Heart left ventricle (tissue), 16 donors: ENCODE data around the gene METTL9. TPM values are rescaled to one million over a fixed set of nuclear protein-coding genes. Genes with fewer than 3 reads are reported as not detected.
"Not testable (repeated sequence)": the region's sequence is repeated elsewhere in the genome, so short reads cannot be mapped to it uniquely, and the experiment has no call there.

Experiments
- ATAC-seq, 4 donors: fragments of 200-7000 bp; cut with Tn5 transposase; one replicate each; pipeline ENCODE4 v1.9.1; 2020 to 2022; ENCODE audit warnings: moderate library complexity in 4 of 4, mild to moderate bottlenecking in 3 of 4, moderate number of reproducible peaks in 1 of 4
- DNase-seq, 5 donors: peaks; one replicate each; pipeline ENCODE4 v3.0.0-alpha.2; 2020
- H3K27ac ChIP-seq, 12 donors: fragments of 200-600 bp; sonication (generic) in 4 of 12; one replicate each; pipeline versions ENCODE4 v1.5.0 to v1.8.0; 2016 to 2022; ENCODE audit warnings: mild to moderate bottlenecking in 2 of 12
- H3K27me3 ChIP-seq, 9 donors: fragments of 200-600 bp; sonication (generic) in 2 of 9; one replicate each; pipeline versions ENCODE4 v1.5.1 to v1.8.0; 2016 to 2022; ENCODE audit warnings: mild to moderate bottlenecking in 3 of 9
- H3K36me3 ChIP-seq, 9 donors: fragments of 200-600 bp; sonication (generic) in 2 of 9; one replicate each; pipeline versions ENCODE4 v1.5.0 to v1.8.0; 2018 to 2022; ENCODE audit warnings: mild to moderate bottlenecking in 2 of 9
- H3K4me1 ChIP-seq, 12 donors: fragments of 200-600 bp; sonication (generic) in 4 of 12; one replicate each; pipeline versions ENCODE4 v1.5.0 to v1.8.0; 2016 to 2022; ENCODE audit warnings: mild to moderate bottlenecking in 3 of 12
- H3K4me3 ChIP-seq, 12 donors: fragments of 200-600 bp; sonication (generic) in 4 of 12; one replicate each; pipeline versions ENCODE4 v1.5.0 to v1.8.0; 2017 to 2022; ENCODE audit warnings: mild to moderate bottlenecking in 9 of 12, moderate library complexity in 4 of 12
- H3K9me3 ChIP-seq, 12 donors: fragments of 200-600 bp; sonication (generic) in 4 of 12; one replicate each; pipeline versions ENCODE4 v1.5.0 to v1.8.0; 2016 to 2022; ENCODE audit warnings: mild to moderate bottlenecking in 1 of 12
- POLR2A ChIP-seq, 2 donors: fragments of 450-650 bp; IDR thresholded peaks; one replicate each; pipeline ENCODE4 v1.6.1; 2017; ENCODE audit warnings: antibody characterized with exemption in 2 of 2, mild to moderate bottlenecking in 2 of 2, moderate library complexity in 2 of 2
- WGBS, 4 donors: extraction: QIAGEN DNeasy Blood & Tissue Kit in 2 of 4; methylation state at CpG; one replicate each; pipeline versions ENCODE4 v1.1.5 to v1.1.7; 2013 to 2018; 5-methylcytosine and 5-hydroxymethylcytosine counted together
- intact Hi-C, 10 donors: fragments of 100-400 bp; cut with DNase I; formaldehyde crosslinking; loops; one replicate each; pipeline versions ENCODE4 v1.11.1 to v1.14.2; 2022
- long read RNA-seq, 3 donors: library from polyadenylated mRNA; unstranded; transcript quantifications; one replicate each; pipeline ENCODE4 v2.0.0, GENCODE V29; 2020 to 2021
- polyA plus RNA-seq, 2 donors: library from polyadenylated mRNA; stranded (reverse); fragments of 200-250 nt; gene quantifications; one replicate each; pipeline ENCODE4 v1.2.3, GENCODE V29; 2013
- total RNA-seq, 9 donors: library from RNA; depleted of rRNA in 2 of 9; stranded (reverse); fragments of >200 nt in 2 of 9; fragmentation: NEBNext Ultra II Directional in 3 of 9; extraction: Animal tissue kit (Norgen Biotek cat#: 25700) in 3 of 9; gene quantifications; one replicate each; pipeline versions ENCODE4 v1.1.0 to v1.2.4, GENCODE V29; 2016 to 2023
- TF ChIP-seq, protein P1 (sequence below), 12 donors: fragments of 200-600 bp; sonication (generic) in 4 of 12; IDR thresholded peaks; one replicate each; pipeline versions ENCODE4 v1.5.0 to v1.8.0; 2018 to 2022; ENCODE audit warnings: antibody characterized with exemption in 12 of 12, mild to moderate bottlenecking in 5 of 12
- donor health status: ischemic (EF 13 %, LVEDD 7.1; RV severe dilation, severe dysfunction).
- donor health status: healthy with polysubstance abuse.
- donor health status: DM: no; HTN: yes; CAD: no.
- donor health status: DM: no; HTN: no; CAD: no.
- donor health status: ischemic (EF 25% LVEDD 6.9; RV normal size, moderate dysfunction).
- donor health status: ischemic (EF 25% LVEDD 5.7; RV mildly dilated, moderate dysfunction).
- donor health status: healthy.
- donor health status: DM: yes; HTN: yes; CAD: no.
- donor health status: ischemic (EF 35%, LVEDD 5.7; RV mildly dilated, moderate dysfunction).
- donor health status: nonischemic (EF 11% LVEDD 7.7; RV severe dilation, severe dysfunction).
- donor health status: DM: yes; HTN: yes; CAD: no.
- donor health status: PGD.
- donor health status: ischemic (EF 29% LVEDD 5.4; RV normal size, mild dysfunction).
- donor health status: nonischemic (EF 23%, LVEDD 6.1; RV moderate dilation, normal function).

METTL9 gene
- total RNA-seq (10 to 100 TPM; 53.2 to 70.6 (median 59.3) TPM), polyA plus RNA-seq (10 to 100 TPM; 12.2 to 51.3 TPM)
- long read RNA-seq, donor 1, full-length matches to known transcripts = 107 of 123 reads
- long read RNA-seq, donor 1, partial matches to known transcripts = 8 of 123 reads
- long read RNA-seq, donor 1, other reads (novel, unspliced or antisense) = 8 of 123 reads
- long read RNA-seq, donor 2, full-length matches to known transcripts = 174 of 201 reads
- long read RNA-seq, donor 2, partial matches to known transcripts = 19 of 201 reads
- long read RNA-seq, donor 2, other reads (novel, unspliced or antisense) = 8 of 201 reads
- long read RNA-seq, donor 3, full-length matches to known transcripts = 79 of 91 reads
- long read RNA-seq, donor 3, partial matches to known transcripts = 9 of 91 reads
- long read RNA-seq, donor 3, other reads (novel, unspliced or antisense) = 3 of 91 reads

DNA sequence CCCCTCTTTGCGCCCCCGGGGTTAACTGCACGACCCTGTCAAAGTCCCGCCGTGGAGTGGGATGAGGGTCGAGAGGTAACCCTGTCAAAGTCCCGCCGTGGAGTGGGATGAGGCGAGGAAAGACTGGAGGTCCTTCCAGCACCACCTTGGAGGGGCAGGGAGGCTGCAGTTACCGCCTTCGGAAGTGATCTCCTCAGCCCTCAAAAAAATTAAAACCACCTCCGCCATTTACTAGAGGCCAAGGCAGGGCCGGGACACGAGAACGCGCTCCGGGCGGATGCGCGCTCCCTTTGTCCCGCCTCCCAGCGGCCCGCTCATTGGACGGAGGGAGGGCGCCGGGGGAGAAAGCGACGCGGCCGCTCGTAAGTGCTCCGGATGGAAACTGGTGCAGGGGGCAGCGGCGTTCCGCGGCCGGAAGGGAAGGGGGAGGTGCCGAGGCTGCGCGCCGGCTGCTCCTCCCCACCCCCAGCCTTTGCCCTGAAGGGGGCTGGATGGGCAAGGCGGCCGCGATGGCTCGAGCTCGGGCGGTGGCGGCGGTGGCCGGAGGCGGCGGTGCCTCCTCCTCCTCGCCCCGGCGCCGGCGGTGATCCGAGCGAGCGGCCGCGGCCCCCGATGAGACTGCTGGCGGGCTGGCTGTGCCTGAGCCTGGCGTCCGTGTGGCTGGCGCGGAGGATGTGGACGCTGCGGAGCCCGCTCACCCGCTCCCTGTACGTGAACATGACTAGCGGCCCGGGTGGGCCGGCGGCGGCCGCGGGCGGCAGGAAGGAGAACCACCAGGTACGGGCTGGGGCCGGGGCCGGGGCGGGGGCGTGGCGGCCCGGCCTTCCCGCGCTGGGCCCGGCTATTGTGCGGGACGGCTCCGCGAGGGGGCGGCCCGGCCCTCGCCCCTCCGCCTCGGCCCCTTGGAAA, at the start of gene METTL9:
Gene METTL9 (plus strand): TSS at position 456 of the 909 bp plus-strand sequence. CDS start 157 bp downstream, at position 613.
- WGBS, 4 donors = 0% methylated on average over 44 to 100 of the region's 100 CpGs
- intact Hi-C loops = loop anchor here in 5 of 10 donors (5.0 kb wide), 2 partner anchors 38 to 43 kb away; no protein-coding TSS in a partner anchor

DNA sequence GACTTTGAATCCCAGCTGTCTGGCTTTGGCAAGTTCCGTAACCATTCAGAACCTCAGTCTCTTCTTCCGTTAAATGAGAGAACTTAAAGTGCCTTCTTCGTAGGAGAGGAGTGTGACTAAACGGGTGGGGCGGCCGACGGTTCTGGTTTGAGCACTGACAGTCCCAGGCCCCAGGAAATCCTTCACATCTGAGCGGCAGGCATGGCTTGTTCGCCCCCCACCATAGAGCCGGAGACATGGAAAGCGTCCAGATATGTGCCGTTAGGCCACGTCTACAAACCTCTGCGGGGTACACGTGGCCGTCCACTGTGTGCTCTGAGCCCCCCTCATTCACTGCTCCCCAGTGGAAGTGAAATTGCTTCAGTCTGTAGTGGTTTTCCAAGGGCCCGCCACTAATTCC, 49.4 kb upstream of the METTL9 start:
- not testable (repeated sequence) for H3K27ac ChIP-seq, H3K36me3 ChIP-seq, H3K27me3 ChIP-seq, H3K4me1 ChIP-seq, H3K4me3 ChIP-seq, ATAC-seq, H3K9me3 ChIP-seq
- peak in 1 of 5 donors; percentile 54 for DNase-seq
- intact Hi-C loops = loop anchor here in 8 of 10 donors (5.0 to 10.0 kb wide), 5 partner anchors 245 to 395 kb away; partner anchors contain the start of genes LDAF1 (in 3 of the 8) and DNAH3 (in 2 of the 8)
- 89 to 91% (median 91%) methylated on average over 15 to 17 of the region's 17 CpGs for WGBS, 4 donors

More for the DNA sequence above, at the start of gene METTL9:
- ATAC-seq (peak; percentile 99 to 100 (median 99)), DNase-seq (peak; percentile 94 to 97 (median 96))
- no peaks in the 10 kb centered on the region for H3K9me3 ChIP-seq
- H3K36me3 ChIP-seq = no peaks in the 10 kb centered on the region
- H3K4me1 ChIP-seq = peaks cover 3 to 48% (median 25%) of the 10 kb centered on the region in 12 donors
- peak within 1 kb of the TSS; percentile 71 to 96 (median 90) for H3K4me3 ChIP-seq
- peak in 1 of 2 donors; percentile 83 for TF ChIP-seq POLR2A (IDR thresholded peaks at IDR 0.05)
- TF ChIP-seq, protein P1, sequence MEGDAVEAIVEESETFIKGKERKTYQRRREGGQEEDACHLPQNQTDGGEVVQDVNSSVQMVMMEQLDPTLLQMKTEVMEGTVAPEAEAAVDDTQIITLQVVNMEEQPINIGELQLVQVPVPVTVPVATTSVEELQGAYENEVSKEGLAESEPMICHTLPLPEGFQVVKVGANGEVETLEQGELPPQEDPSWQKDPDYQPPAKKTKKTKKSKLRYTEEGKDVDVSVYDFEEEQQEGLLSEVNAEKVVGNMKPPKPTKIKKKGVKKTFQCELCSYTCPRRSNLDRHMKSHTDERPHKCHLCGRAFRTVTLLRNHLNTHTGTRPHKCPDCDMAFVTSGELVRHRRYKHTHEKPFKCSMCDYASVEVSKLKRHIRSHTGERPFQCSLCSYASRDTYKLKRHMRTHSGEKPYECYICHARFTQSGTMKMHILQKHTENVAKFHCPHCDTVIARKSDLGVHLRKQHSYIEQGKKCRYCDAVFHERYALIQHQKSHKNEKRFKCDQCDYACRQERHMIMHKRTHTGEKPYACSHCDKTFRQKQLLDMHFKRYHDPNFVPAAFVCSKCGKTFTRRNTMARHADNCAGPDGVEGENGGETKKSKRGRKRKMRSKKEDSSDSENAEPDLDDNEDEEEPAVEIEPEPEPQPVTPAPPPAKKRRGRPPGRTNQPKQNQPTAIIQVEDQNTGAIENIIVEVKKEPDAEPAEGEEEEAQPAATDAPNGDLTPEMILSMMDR (IDR thresholded peaks at IDR 0.05) = peak in 2 of 12 donors; percentile 8 to 12
- peak within 1 kb of the TSS; percentile 84 to 98 (median 94) for H3K27ac ChIP-seq
- H3K27me3 ChIP-seq = no peaks in the 10 kb centered on the region

DNA sequence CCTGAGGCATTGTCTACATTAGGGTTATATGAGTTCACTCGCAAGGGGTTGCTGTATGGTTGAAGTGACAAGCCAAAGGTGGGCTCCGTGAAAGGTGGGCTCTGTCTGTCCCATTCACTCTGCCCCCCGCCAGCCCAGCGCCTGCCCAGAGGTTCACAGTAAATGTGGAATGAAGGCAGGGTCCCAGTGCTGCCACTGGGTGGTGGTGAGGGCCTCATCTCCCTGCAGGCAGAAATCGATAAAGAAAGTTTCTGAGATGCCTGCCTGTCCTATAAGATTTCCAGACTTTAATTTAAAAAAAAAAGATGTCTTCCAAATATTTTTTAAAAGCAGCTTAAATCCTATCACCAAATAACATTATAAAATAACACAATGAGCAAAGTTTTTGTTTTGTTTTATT, 48.9 kb upstream of the METTL9 start:
- not testable (repeated sequence) for H3K27ac ChIP-seq, H3K27me3 ChIP-seq, H3K4me3 ChIP-seq, H3K36me3 ChIP-seq, DNase-seq, H3K9me3 ChIP-seq, ATAC-seq
- intact Hi-C loops = loop anchor here in 8 of 10 donors (5.0 to 10.0 kb wide), 5 partner anchors 246 to 396 kb away; partner anchors contain the start of genes LDAF1 (in 3 of the 8) and DNAH3 (in 2 of the 8)
- 60 to 74% (median 62%) methylated on average over 1 to 2 of the region's 5 CpGs for WGBS, 4 donors
- H3K4me1 ChIP-seq = peaks cover 0 to 12% (median 7%) of the 10 kb centered on the region in 12 donors

DNA sequence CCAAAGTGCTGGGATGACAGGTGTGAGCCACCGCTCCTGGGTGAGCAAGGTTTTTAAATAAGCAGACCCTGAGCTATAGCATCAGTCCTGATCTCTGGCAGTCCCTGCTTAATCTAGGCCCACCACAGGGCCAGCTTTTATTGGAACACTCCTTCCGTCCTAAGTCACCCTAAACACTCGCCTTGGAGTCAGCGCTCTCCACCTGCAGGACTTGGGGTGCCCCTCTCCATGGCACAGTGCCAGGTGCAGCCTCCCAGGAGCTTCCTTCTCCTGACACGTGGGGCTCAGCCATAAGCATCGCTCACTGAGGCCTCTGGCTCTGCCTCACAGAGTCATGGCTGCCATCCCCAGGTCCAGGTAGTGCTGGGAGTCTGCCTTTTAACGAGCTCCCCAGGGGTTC, 48.3 kb upstream of the METTL9 start:
- not testable (repeated sequence) for H3K4me3 ChIP-seq, ATAC-seq, H3K9me3 ChIP-seq, H3K27me3 ChIP-seq, H3K27ac ChIP-seq, H3K36me3 ChIP-seq
- peaks cover 0 to 15% (median 8%) of the 10 kb centered on the region in 12 donors for H3K4me1 ChIP-seq
- 88 to 100% (median 91%) methylated on average over 3 to 5 of the region's 7 CpGs; no CpG with 5 or more reads in 1 of the 4 donors for WGBS, 4 donors
- intact Hi-C loops = loop anchor here in 8 of 10 donors (5.0 to 10.0 kb wide), 5 partner anchors 246 to 396 kb away; partner anchors contain the start of genes LDAF1 (in 3 of the 8) and DNAH3 (in 2 of the 8)
- peak in 1 of 5 donors; percentile 25 for DNase-seq

DNA sequence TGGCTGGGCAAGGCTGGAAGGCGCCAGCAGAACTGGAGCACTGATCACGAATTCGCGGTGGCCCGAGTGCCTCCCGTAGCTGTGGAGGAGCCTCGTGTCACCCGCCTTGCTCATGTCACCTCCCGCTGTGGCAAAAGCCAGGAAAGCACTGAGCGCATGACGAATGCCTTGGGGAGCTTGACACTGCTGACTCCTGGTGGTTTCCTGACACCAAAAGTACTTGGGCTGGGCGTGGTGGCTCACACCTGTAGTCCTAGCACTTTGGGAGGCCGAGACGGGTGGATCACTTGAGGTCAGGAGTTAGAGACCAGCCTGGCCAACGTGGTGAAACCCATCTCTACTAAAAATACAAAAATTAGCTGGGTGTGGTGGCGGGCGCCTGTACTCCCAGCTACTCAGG, 47.8 kb upstream of the METTL9 start:
- intact Hi-C loops = loop anchor here in 8 of 10 donors (5.0 to 10.0 kb wide), 5 partner anchors 247 to 397 kb away; partner anchors contain the start of genes LDAF1 (in 3 of the 8) and DNAH3 (in 2 of the 8)
- DNase-seq = peak in 1 of 5 donors; percentile 49
- not testable (repeated sequence) for ATAC-seq

DNA sequence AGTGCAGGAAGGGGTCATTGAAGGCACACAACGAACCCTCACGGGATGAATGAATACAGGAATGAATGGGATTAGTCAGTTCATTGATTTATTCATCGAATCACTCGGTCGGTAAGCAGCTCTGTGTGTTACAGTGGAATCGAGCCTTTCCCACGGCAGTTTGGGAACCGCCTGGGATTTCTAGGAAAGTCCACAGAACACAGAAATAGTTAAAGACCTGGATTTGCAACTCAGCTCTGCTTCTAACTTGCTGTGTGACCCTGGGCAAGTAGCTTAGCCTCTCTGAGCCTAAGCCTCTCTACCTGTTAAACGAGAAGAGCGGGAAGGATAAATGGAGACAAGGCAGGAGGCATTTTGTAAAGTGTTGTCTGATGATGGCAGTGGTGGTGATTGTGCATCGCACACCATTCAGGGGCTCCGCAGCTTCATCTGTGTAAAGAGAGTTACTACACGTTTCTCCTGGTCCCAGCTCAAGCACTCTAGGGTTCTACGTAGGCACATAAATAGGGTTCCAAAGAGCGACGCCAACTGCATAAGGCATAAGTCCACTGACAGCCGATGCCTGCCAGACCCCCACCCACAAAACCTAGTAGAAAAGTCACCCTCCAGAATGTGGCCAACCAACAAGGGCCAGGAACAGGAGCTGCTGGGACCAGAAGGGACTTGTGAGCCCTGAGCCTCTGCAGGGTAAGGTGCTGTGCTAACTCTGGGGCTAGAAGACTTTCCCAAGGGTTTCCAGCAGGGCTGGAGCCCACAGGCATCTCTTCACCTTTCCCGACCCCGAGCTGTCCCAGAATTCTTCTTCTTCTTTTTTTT, 45.7 kb upstream of the METTL9 start:
- H3K4me1 ChIP-seq = peaks cover 2 to 26% (median 14%) of the 10 kb centered on the region in 12 donors
- DNase-seq = peak in 1 of 5 donors; percentile 33
- not testable (repeated sequence) for H3K27ac ChIP-seq, ATAC-seq, H3K36me3 ChIP-seq, H3K9me3 ChIP-seq, H3K4me3 ChIP-seq
- peaks cover 0 to 10% (median 0%) of the 10 kb centered on the region in 9 donors for H3K27me3 ChIP-seq
- intact Hi-C loops = loop anchor here in 8 of 10 donors (2.0 to 10.0 kb wide), 6 partner anchors 249 to 399 kb away; partner anchors contain the start of genes LDAF1 (in 3 of the 8) and DNAH3 (in 2 of the 8)
- 85 to 91% (median 88%) methylated on average over 19 of the region's 19 CpGs for WGBS, 4 donors

More for the DNA sequence above, 47.8 kb upstream of the METTL9 start:
- H3K4me1 ChIP-seq = peaks cover 2 to 20% (median 13%) of the 10 kb centered on the region in 12 donors
- WGBS, 4 donors = 87 to 93% (median 88%) methylated on average over 8 to 16 of the region's 17 CpGs
- not testable (repeated sequence) for H3K27me3 ChIP-seq, H3K27ac ChIP-seq, H3K4me3 ChIP-seq, H3K36me3 ChIP-seq, H3K9me3 ChIP-seq
